ENCODE results near the gene NUP98. TPM values are rescaled to one million over a fixed set of nuclear protein-coding genes. Genes with fewer than 3 reads are reported as not detected.

Gene NUP98
- total and polyA plus RNA-seq, 11 donors = 13.2 to 77.9 (median 45.3) TPM

GRCh38 chr11:3683039-3683438, 114.3 kb downstream of the NUP98 start:
- 69 to 83% (median 74%) methylated on average over 8 to 9 of the region's 9 CpGs for WGBS, 4 donors
- Histone ChIP-seq H3K9me3 (no peaks in the 10 kb centered on the region), H3K27me3 (no peaks in the 10 kb centered on the region), H3K4me3 (no peak overlapping the region), H3K36me3 (peaks cover 0 to 100% (median 95%) of the 10 kb centered on the region in 9 donors), H3K27ac (peak overlapping the region in 1 of 12 donors; percentile 19), H3K4me1 (peaks cover 0 to 15% (median 0%) of the 10 kb centered on the region in 12 donors)
- DNase-seq = peak in 1 of 5 donors; percentile 54
- TF ChIP-seq POLR2A (IDR thresholded peaks at IDR 0.05) = no peak
- intact Hi-C loops (cut with DNase I) = no loop called here
- peak; percentile 44 to 79 (median 64) for ATAC-seq

GRCh38 chr11:3679077-3679476, 118.3 kb downstream of the NUP98 start:
- 92 to 99% (median 97%) methylated on average over 3 of the region's 3 CpGs for WGBS, 4 donors
- Histone ChIP-seq H3K27me3 (no peaks in the 10 kb centered on the region), H3K27ac (no peak overlapping the region), H3K4me3 (no peak overlapping the region), H3K9me3 (no peaks in the 10 kb centered on the region), H3K36me3 (peaks cover 6 to 100% (median 99%) of the 10 kb centered on the region in 9 donors), H3K4me1 (peaks cover 0 to 4% (median 0%) of the 10 kb centered on the region in 12 donors)
- no peak for TF ChIP-seq CTCF (IDR thresholded peaks at IDR 0.05)
- ATAC-seq (no peak), DNase-seq (no peak)
- intact Hi-C loops (cut with DNase I) = no loop called here

DNA sequence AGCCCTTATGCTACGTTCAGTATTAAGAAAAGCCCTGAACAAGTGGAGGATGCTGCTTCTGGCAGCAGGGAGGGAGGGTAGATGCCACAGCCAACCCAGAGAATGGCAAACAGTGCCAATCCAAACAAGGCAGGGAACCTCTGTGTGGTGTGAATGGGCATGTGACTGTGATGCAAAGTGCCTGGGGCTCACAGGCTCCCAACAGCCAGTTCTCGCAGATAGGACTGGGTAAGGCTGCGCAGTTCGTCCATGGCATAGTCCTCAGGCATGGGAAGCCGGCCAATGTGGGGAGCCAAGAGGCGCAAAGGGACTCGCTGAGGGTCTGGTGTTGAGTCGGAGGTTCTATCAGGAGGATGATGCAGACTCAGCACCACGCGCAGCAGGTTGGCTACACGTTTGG, 121.4 kb downstream of the NUP98 start:
- Histone ChIP-seq H3K27me3 (no peaks in the 10 kb centered on the region), H3K4me1 (peaks cover 0 to 8% (median 0%) of the 10 kb centered on the region in 12 donors), H3K36me3 (peaks cover 6 to 100% (median 90%) of the 10 kb centered on the region in 9 donors), H3K4me3 (no peak overlapping the region), H3K9me3 (no peaks in the 10 kb centered on the region), H3K27ac (no peak overlapping the region)
- ATAC-seq (no peak), DNase-seq (no peak)
- intact Hi-C loops (cut with DNase I) = no loop called here
- TF ChIP-seq CTCF (IDR thresholded peaks at IDR 0.05) (no peak), POLR2A (IDR thresholded peaks at IDR 0.05) (no peak)
- WGBS, 4 donors = 95 to 97% (median 96%) methylated on average over 11 of the region's 11 CpGs

DNA sequence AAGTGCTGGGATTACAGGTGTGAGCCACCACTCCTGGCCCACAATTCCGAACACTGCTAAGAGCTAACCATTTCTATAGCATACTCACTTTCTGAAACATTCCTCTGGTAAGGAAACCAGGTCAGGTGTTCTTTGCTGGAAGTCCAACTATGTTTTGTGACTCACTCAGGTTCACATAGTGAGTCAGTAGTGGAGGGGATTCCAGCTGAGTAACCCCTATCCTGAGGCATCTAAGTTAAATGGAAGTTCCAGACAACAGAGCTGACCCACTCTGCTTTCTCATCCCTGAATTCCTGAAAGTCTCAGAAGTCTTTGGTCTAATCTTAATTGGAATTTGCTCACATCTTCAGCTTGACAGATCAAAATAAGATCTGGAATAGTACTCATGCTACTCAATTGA, 123.2 kb downstream of the NUP98 start:
- 82 to 100% (median 97%) methylated on average over 1 of the region's 1 CpG for WGBS, 4 donors
- no peak for DNase-seq
- peaks cover 6 to 96% (median 74%) of the 10 kb centered on the region in 9 donors for H3K36me3 ChIP-seq
- no peaks in the 10 kb centered on the region for H3K27me3 ChIP-seq
- peaks cover 0 to 21% (median 0%) of the 10 kb centered on the region in 12 donors for H3K4me1 ChIP-seq
- H3K9me3 ChIP-seq = no peaks in the 10 kb centered on the region
- ATAC-seq = no peak
- TF ChIP-seq POLR2A (IDR thresholded peaks at IDR 0.05) = no peak
- TF ChIP-seq CTCF (IDR thresholded peaks at IDR 0.05) = no peak
- no peak overlapping the region for H3K27ac ChIP-seq
- intact Hi-C loops (cut with DNase I) = no loop called here
- no peak overlapping the region for H3K4me3 ChIP-seq

Data from heart left ventricle (tissue), 16 donors.